ENCODE measurements around the gene PPFIA1.

PPFIA1 gene

DNA sequence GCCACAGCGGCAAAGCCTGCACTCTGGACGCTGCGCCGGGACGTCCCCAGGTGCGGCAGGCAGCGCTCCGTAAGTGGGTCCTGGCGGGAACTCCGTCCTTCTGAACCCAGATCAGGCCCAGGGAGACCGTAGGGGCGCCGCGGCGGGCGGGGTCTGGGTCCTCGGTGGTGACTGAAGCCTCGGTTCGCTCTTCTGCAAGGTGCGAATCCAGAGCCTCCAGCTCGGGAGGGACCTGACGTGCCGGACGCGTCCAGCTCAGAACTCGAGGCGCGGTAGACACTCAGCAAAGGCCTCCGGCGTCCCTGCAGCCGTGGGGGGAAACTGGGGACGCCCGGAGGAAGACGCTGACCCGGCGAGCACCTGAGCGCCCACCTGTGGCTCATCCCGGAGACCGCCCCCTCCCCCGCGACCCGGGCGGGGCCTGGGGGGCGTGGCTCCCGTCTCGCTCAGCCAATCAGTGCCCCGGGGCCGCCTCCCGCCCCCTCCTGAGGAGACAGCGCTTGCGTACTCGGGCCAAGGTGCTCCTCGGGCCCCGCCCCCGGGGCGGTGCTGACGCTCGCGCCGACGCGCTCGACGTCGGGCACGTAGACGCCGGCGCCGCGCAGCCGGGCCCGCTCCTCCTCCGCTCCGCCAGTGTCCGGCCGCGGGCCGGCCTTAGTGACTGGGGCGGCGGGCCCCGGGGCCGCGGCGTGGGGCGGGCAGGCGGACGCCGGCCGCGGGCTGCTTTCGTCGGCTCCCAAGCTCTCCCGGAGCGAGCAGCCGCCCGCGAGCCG lies at the start of gene PPFIA1:
TSS of gene PPFIA1 (plus strand) at position 587 of the 773 bp plus-strand sequence. CDS start 1,483 bp downstream, outside the sequence.
- peak; percentile 89 for DNase-seq (ENCODE audit: low read depth)

DNA sequence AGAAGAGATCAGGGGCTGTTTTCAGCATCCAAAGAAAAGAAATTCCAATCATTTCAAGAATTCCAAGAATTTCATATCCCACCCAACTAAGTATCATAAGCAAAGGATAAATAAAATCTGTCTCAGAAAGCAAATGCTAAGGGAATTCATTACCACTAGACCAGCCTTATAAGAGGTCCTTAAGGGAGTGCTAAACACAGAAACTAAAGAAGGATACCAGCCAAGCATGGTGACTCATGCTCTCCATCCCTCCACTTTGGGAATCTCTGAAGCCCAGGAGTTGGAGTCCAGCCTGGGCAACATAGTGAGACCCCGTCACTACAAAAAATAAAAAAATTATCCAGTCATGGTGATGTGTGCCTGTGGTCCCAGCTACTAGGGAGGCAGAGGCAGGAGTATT lies 49.6 kb upstream of the PPFIA1 start:
- peak; percentile 13 for DNase-seq (ENCODE audit: low read depth)

DNA sequence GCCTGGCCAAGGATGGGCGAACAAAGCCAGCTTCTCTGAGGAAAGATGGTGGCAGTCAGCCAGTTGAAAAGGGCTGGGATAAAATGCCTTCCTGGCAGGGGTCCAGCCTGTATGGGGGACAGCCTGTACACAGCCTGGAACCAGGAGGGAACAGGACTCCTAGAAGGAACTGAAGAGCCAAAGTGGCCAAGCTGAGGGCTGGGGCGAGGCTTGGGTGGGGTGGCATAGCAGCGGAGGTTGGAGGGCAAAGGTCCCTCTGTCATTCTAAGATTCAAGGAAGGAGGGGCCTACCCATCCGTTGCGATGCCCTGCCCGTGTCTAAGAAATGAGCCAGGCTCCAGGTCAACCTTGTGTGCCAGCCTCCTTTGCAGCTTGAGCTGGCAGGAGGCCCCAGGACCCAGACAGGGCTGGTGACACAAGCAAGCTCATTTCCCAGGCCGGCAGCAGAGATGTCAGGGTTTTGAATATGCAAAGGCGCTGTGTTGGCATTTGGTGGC lies 44.8 kb upstream of the PPFIA1 start:
- DNase-seq (ENCODE audit: low read depth) = no peak

DNA sequence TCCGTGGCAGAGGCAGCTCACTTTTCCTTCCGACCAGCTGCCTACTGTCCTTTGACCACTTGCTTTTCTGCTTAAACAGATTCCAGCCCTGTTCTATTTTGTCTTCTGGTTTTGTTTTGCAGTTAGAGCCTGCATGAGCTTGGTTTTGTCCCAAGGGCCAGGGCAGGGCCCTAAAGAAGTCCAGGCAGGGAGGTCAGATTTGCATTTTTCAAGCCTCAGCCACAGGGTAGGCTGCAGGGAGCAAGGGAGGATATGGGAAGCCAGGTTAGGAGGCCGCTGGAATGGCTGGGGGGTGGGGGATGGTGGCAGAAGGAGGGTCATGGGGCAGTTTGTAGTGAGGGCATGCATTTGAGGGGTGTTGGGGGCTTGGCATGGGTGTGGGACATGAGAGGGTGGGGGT lies 44.3 kb upstream of the PPFIA1 start:
- no peak for DNase-seq (ENCODE audit: low read depth)

DNA sequence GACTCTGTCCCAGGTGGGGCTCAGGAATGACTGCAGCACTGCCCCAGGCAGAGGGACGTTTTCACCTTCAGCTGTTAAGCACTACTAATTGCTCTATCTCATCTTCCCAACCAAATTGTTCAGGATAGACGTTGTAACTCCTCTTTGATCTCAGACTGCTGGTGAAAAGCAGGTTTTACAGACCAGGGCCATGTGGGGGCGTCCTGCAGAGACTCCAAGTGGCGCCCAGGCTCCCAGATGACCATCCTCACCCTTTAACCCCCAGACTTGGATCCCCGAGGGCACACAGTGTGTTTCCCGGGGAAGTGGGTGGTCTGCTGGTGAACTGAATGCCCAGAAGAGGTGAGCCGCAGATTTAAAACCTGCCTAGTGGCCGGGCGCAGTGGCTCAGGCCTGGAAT lies 43.5 kb upstream of the PPFIA1 start:
- peak; percentile 16 for DNase-seq (ENCODE audit: low read depth)

DNA sequence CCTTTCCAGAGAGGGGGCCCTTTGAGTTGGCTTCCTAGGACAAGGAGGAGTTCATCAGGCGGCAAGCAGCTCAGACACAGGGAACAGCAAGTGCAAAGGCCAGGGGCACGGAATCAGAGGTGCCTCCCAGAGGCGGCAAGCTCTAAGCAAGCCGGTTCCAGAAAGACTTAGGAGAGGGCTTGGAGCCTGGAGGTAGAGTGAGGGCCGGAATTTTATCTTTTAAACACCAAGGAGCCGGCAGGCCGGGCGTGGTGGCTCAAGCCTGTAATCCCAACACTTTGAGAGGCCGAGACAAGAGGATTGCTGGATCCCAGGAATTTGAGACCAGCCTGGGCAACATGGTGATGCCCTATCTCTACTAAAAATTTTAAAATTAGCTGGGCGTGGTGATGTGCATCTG lies 40.8 kb upstream of the PPFIA1 start:
- DNase-seq (ENCODE audit: low read depth) = no peak

DNA sequence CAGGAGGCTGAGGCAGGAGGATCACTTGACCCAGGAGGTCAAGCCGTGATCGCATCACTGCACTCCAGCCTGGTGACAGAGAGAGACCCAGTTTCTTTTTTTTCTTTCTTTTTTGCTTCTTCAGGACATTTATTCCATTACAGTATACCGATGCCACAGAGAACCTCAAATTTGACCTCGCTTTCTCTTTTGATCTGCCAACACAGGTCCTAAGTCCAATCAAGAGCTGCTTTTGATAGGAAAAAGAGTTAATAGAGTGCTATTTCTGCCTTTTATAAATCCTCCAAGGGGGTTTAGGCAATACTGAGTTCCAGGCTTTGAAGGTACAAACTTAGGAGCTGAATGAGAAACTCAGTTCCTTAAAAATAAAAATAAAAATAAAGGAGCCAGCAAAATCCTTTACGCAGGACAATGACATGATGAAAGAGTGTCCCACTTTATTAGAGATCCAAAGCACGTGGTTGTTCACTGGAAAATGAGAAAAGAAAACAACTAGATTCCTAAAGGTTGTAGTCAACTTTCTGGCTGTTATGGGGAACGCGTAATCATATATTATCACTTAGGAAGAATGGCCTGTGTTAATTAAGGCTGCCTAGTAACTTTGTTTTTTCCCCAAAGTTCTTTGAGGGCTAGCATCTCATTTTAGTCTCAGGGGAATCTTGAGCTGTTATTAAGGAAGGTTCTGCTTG lies 40.2 kb upstream of the PPFIA1 start:
- no peak for DNase-seq (ENCODE audit: low read depth)

DNA sequence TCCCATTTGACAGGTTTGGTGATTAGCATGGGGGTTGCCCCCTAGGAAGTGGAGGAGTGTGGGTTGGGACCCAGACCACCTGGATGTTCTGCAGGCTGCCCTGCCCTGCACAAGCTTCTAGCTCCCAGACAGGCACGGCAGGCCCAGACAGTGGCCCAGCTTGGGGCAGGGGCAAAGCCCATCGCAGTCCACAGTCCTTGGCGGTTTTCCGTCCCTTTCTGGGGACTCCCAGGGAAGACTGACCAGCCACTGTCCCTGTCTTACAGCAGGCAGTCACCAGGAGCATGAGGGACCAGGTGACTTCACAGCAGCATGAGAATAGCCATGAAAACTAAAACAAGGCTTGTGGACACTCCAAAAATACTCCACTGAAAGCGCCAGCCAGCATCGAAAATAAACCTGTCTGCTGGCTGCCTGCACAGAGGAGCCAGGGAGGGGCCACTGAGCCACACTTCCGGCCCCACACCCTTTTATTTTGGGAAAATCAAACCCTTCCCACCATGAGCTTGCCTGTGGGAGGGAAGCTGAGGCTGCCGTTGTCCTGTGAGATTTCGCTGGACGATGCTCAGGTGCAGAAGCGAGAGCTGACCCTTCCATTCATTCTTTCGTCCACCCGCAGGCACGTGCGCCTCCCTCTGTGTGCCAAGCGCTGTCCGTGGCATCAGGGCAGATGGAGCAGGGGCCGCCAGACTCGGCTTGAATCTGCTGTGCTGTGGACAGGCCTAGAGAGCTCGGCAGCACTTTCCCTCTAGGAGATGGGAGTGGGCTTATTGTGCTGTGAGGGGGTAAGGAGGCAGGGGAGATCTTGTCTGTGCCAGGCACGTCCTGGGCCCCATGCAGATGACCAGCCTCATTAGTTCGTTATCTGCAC lies 39.4 kb upstream of the PPFIA1 start:
- no peak for DNase-seq (ENCODE audit: low read depth)

DNA sequence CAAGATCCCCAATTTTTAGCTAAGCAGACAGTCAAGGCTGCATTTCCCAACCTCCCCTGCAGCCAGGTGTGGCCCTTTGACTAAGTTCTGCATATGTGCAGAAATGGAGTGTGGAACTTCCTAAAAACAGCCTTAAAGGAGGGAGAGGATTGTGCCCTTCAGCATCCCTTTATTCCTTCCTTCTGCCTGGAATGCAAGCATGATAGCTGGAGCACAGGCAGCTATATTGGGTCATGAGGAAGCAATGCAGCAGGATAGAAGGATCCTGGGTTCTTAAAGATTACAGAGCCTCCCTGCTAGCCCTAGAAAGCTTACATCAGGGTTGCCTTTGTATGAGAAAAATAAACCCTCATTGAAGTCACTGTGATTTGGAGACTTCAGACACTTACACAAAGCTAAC lies 37.5 kb upstream of the PPFIA1 start:
- no peak for DNase-seq (ENCODE audit: low read depth)

DNA sequence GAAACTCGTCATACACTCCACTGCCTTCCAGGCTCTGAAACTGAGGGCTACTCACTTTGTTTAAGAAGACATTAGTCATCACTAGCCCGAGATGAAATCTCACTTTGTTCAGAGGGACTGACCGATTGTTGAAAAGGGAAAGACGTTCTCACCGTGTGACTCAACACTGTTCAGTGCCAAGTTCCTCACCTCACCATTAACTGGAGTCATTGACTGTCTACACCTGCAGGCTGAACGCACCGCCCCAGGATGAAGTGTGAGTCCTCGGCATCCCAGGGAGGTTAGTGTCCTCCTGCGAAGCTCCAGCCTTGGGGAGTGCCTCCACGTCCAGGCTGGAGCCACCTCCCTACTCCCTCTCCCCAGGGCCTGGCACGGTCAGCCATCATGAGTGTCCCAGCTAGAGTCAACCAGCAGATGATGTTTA lies 37.0 kb upstream of the PPFIA1 start:
- DNase-seq (ENCODE audit: low read depth) = peak; percentile 71

DNA sequence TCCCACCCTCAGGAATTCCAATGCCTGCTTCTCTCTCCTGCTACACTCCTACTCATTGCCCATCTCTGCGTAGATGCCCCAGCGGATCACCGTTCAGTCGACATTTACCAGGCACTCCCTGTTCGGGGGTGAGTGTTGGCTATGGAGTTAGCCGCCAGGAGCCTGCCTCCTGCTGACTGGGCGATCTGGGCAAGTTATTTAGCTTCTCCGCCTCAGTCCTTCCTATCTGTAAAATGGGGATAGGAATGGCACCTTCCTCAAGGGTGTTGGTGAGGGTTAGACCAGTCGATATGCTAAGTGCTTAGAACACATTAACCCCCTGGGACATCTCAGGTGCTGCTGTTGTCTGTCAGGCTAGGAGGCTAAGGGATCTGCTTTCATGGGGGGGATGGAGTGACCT lies 36.5 kb upstream of the PPFIA1 start:
- no peak for DNase-seq (ENCODE audit: low read depth)

DNA sequence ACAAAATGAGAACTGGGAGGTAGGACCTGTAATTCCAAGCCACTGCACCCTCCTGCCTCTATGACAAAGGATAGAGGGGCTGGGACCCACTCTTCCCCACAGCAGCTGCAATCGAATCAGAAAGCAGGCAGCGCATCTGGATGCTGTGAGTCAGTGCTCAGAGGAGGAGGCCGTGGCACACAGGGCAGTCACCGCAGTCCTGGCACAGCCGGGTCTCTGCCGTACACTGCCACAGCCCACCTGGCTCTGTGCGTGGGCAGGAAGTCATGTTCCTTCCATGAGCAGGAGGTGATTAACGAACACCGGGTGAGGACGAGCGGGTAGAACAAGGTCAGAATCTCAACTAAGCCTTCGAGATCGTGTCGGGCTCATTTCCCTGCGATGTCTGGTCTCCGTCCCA lies 30.2 kb upstream of the PPFIA1 start:
- no peak for DNase-seq (ENCODE audit: low read depth)

DNA sequence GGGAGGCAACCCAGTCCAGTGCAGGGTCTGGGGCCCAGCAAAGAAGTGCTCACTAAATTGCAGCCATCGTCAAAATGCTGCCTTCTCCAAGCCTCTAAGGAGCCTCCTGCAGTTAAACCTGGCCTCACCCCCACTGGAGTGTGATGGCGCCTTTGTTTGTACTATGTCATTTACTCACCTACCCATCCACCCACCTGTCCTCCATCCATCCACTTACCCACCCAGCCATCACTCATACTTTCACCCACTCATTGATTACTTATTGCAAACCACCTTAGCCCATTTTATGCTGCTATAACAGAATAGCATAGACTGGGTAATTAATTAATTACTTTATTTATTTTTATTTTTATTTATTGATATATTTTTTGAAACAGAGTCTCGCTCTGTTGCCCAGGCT lies 28.8 kb upstream of the PPFIA1 start:
- no peak for DNase-seq (ENCODE audit: low read depth)

DNA sequence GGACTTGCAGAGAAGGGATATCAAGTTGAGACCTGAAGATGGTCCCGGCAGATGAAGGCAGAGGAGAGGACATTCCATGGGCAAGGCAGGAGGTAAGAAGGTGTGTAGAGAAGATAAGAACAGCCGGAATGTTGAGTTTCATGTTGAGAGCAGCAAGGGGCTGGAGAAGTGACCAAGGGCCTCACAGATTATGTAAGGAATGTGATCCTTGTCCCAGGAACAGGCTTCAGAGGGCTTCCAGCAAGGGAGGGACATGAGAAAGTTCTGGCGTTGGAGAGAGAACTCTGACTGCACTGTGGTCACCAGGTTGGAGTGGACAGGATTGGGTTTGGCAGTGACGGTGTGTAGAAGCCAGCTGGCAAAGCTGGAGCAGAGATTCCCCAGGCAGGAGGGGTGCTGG lies 27.6 kb upstream of the PPFIA1 start:
- DNase-seq (ENCODE audit: low read depth) = no peak

DNA sequence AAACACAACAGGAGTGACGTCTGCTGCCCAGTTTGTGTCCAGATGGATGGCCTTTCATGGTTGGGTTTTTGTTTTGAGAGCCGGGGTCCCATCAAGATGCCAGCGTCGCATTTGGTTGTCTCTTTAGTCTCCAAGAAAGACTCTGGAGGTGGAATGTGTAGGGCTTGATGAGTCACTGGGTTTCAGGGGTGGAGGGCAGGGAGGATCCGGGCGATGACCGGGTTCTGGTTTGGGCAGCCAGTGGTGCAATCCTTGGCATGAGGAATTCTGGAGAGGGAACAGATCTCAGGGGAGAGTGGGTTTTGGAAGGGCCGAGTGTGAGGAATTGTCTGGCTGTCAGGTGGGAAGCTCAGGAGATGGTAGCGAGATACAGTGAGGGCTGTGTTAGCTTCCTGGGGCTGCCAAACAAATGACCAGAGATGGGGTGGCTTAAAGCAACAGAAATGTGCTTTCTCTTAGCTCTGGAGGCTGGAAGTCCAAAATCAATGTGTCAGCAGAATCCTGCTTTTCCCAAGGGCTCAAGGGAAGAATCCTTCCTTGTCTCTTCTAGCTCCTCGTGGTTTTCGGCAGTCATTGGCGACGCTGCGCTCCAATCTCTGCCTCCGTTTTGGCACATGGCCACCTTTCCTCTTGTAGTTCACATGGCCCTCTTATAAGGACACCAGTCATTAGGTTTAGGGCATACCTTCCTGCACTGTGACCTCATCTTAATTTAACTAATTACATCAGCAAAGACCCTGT lies 26.4 kb upstream of the PPFIA1 start:
- peak; percentile 34 for DNase-seq (ENCODE audit: low read depth)

DNA sequence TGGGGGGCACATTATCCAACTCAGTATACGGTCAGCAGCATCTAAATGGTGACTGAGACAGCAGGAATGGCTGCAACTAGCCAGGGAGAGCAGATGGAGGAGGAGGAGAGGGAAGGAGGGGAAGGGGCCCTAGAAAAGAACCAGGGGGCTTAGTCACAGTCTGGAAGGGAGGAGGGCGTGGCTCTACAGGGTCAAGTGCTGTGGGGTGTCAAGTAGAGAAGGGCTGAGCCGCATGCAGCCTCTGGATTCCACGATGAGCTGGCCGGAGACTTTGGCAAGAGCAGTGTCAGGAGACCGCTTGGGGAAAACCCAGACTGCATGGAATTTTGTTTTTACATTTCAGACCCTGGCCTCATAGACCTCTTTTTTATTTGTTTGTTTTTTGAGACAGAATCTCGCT lies 25.8 kb upstream of the PPFIA1 start:
- peak; percentile 92 for DNase-seq (ENCODE audit: low read depth)

DNA sequence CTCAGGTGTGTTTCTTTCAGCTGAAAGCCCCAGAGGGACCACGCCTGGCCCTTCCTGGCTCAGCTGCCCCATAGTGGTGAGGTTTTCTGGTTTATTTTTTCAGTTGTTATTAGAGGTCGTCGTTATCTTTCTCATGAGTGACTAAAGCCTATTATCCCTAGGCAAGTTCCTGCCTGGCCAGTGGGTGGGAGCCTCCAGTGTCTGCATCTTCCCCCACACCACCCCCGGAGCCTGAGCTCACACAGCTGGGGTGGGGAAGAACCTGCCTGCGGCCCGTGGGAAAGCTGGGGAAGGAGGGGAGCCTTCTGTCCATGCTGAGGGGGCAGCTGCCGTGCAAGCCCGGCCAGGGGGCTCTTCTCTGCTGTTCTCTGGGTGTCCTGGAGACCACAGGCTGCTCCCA lies 24.3 kb upstream of the PPFIA1 start:
- peak; percentile 72 for DNase-seq (ENCODE audit: low read depth)

DNA sequence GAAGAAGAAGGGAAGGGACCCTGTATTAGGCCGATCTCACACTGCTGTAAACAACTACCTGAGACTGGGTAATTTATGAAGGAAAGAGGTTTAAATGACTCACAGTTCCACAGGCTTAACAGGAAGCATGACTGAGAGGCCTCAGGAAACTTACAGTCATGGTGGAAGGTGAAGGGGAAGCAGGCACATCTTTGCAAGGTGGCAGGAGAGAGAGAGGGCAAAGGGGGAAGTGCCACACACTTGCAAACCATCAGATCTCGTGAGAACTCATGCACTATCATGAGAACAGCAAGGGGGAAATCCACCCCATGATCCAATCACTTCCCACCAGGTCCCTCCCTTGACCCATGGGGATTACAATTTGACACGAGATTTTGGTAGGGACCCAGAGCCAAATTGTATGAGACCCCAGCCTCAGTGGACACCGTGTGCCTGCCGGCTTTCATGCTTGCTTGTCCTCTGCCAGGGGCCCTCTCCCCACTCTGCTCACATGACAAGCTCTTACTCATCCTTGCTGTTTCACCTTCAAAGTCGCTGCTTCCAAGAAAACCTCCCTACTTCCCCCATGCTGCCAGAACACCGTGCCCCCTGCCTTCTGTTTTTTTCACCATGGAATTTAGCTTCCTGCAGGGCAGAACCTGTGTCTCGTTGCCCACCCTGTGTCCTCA lies 23.3 kb upstream of the PPFIA1 start:
- peak; percentile 42 for DNase-seq (ENCODE audit: low read depth)

DNA sequence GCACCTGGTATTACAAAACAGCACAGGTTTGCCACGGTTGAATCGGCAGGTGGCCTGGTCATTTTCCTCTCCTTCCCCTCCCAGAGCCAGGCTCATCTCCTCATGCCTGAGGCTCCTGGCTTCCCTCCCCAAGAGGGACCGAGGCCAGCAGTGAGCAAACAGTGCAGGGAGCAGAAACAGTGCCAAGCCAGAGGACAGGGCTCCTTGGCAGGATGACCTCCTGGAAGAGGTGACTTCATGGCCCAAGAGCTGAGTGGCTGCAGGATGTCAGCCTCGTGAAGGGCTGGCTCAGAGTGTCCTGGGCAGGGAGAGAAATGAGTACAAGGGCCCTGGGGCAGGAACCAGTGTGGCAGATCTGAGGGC lies 22.8 kb upstream of the PPFIA1 start:
- no peak for DNase-seq (ENCODE audit: low read depth)

DNA sequence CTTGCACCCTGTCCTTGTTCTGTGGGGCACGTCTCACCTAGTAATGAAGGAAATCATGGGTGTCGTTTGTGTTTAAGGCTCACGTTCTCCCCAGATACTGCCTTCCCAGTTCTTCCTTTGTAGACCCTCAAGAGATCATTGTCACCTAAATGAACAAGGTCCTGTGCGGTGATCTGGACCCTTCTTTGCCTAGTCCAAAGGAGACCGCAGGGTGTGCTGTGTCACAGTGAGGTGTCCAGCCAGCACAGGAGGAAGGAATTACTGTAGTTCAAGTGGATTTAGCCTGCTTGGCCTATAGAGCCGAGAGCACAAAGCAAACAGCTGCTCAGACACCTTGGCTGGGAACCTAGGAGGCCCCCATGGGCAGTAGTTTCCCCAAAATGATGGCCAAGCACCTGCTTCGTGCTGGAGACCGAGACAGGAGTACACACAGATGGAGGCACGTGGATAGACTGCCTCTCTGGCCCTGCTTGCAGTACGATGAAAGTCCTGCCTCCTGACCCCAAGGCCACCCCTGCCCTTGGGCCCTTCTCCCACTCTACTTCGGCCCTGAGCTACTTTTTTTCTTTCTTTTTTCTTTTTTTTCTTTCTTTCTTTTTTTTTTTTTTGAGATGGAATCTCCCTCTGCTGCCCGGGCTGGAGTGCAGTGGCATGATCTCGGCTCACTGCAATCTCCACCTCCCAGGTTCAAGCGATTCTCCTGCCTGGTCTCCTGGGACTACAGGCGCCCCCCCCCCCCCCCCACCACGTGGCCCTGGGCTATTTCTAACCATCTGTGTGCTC lies 19.4 kb upstream of the PPFIA1 start:
- DNase-seq (ENCODE audit: low read depth) = no peak

All from amniotic epithelial cell (primary cell).